ENCODE results near the gene CD44.

CD44 gene

GRCh38 chr11:35270342-35270741 lies 131.4 kb downstream of the CD44 start:
- no peak for DNase-seq

DNA sequence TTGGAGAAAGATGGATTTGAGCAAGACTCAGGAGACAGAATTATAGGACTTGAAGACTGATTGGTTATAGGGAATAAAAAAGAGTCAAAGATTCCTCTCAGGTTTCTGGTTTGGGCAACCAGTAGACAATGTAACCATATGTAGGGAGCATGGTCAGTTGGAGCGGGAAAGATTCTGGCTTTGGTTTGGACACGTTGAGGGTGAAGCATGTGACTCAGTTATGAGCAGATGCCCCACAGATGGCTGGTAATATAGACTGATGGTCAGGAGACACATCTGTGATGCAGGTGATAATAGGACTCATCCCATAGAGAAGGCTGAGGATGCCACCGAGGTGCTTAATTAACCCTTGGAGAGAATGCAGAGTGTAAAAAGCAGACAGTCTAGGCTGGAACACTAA lies 132.1 kb downstream of the CD44 start:
- no peak for DNase-seq

DNA sequence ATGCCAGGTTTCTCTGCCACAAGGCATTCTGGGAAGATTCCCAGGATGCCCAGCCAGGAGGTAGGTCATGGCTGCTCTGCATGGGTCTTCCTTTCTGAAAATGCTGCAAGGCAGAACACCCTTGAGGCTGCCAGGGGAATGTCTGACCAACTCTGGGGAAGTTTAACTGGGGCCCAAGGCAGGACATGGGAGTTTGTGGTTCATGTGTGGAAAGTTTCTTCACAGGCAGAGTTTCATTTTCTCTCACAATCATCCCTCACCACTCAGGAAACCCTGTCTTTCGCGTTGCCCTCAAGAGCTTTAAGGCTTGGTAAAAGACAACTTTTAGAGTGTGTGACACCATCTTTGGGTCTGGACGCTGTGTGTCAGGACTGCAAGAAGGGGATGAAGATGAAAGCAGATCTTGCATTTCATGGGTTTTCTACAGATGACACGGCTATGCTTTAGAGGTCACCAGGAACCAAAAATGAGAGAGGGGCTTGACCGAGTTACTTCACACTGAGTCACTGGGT lies 133.5 kb downstream of the CD44 start:
- no peak for DNase-seq

GRCh38 chr11:35274909-35275785 lies 136.2 kb downstream of the CD44 start:
- no peak for DNase-seq

GRCh38 chr11:35275786-35276170 lies 136.8 kb downstream of the CD44 start:
- no peak for DNase-seq

DNA sequence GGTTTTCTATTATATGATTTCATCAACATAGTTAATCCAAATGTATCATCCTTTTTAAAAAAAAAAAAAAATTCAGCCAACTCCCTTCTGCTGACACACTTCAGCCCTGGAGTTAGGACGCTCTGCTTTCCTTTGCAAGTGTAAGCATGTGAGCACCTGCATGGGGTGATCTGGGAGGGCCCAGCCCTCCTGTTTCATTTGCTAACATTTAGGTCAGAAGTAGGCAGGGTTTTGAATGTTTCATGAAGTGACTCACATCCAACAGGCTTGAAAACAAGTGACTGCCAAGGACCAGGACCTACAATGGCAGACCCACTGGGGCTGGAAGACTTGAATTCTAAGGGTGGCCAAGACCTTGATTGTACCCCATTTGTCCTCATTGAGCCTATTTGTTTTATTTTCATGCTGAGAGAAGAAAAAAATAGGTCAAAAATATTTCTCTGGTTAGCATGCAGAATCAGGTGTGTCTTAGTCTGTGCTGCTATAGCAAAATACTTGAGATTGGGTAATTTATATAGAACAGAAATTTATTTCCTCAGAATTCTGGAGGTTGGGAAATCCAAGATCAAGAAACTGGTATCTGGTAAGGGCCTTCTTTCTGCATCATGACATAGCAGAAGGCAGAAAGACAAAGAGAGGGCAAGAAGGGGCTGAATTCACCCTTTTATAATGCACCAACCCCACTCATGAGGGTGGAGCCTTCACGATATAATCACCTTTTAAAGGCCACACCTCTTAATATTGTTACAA lies 137.6 kb downstream of the CD44 start:
- no peak for DNase-seq

DNA sequence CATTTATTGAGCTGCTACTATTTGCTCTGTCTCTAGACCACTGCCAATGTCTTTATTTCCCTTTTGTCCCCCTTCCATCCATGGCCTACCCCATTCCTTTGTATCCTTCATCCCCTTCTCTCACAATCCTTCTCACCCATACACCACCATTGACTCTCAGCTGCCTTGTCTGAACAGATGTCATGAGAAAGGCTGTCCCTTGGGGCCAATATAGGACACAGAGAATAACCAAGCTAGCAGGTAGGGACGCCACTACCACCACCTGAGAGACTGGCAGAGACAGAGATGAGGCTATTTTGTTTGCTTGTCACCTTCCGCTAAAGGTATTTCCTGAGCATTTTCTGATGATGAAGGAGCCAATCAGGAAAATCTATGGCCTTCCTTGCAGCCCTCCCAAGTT lies 138.9 kb downstream of the CD44 start:
- no peak for DNase-seq

- DNase-seq = no peak
Measured at GRCh38 chr11:35280727-35281126, 141.8 kb downstream of the CD44 start.

DNA sequence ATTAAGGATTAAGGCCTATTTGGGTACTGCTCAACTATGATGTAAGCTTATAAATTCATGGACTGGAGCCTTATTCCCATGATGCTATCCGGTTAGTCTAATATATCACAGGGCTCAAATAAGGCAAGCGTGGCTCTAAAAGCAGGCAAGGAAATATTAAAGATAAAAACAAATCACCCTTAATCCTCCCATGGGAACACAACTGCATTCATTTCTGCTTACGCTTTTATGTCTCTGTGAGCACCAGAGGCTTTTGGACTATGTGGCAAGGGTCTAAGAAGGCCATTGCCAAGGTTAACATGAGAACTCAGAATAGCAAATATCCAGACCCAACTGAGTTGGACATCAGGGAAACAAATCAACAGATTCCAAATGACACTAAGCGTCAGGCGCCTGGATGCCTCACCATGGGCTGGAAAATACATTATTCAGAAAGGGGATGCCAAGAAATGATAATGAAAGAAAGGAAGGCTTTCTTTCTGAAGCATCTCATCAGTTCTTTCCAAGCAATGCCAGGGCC lies 142.3 kb downstream of the CD44 start:
- DNase-seq = no peak
